ENCODE measurements around the gene KNOP1.

- no peak for TF ChIP-seq POLR2AphosphoS5 (IDR thresholded peaks at IDR 0.05; ENCODE audit: low read depth, low read length)
- TF ChIP-seq TAF1 (IDR thresholded peaks at IDR 0.05; ENCODE audit: borderline replicate concordance, low read depth, low read length): no peak
- TF ChIP-seq POLR2A (IDR thresholded peaks at IDR 0.05; ENCODE audit: low read depth, low read length): no peak
Observed at GRCh38 chr16:19722981-19723380, 5.0 kb upstream of the KNOP1 start.
